Vagina (tissue), 2 donors: Measurements from ENCODE around the gene NAT8L.

Experiments used
- POLR2A ChIP-seq, 2 donors: fragments of 450-650 bp; IDR thresholded peaks; one replicate each; pipeline ENCODE4 v1.6.1; 2017; ENCODE audit warnings: antibody characterized with exemption in 2 of 2, mild to moderate bottlenecking in 2 of 2, moderate library complexity in 2 of 2
- TF ChIP-seq, protein P1 (sequence below), 3 experiments: fragments of 450-650 bp in 2 of 3; fragments of 200-600 bp in 1 of 3; sonication (generic) in 1 of 3; IDR thresholded peaks; one replicate each; pipeline ENCODE4 v1.5.1; 2017 to 2019; ENCODE audit warnings: antibody characterized with exemption in 3 of 3, mild to moderate bottlenecking in 2 of 3, moderate library complexity in 2 of 3

DNA sequence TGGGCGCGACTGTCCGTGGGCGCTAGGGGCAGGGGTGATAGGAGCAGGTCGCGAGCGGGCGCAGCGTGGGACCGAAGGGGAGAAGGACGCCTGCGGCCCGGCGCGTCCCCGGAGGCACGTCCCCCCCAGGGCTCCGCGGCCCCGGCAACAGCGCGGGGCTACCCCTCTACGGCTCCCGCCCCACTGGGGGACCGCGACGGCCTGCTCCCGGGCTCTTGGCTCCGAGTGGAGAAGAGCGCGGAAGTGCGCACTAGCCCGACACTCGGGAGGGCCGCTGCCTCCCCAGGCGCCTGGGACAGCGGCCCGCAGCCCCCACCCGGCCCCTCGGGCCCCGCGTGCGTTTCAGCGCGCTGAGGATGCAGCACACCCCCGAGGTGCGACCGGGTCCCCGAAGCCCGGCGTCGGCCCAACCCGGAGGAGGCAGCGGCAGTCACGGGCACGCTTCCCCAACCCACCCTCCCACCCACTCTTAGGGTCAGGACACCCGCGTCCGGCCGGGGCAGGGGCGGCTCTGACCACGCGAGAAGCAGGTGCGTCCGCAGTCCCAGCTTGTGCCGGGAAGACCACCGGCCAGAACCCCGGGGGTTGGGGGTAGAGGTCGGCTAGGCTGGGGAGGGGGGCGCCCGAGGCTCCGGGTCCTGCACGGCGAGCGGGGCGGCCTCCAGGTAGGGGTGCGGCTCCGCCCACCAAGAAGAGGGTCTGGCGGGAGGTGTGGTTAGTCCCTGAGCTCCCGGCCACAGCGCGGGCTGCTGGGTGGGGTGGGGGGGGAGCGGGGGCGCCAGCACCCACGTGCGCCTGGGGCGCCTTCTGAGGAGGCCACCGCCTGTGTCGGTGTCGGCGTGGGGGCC lies 18.5 kb upstream of the NAT8L start:
- TF ChIP-seq, protein P1, sequence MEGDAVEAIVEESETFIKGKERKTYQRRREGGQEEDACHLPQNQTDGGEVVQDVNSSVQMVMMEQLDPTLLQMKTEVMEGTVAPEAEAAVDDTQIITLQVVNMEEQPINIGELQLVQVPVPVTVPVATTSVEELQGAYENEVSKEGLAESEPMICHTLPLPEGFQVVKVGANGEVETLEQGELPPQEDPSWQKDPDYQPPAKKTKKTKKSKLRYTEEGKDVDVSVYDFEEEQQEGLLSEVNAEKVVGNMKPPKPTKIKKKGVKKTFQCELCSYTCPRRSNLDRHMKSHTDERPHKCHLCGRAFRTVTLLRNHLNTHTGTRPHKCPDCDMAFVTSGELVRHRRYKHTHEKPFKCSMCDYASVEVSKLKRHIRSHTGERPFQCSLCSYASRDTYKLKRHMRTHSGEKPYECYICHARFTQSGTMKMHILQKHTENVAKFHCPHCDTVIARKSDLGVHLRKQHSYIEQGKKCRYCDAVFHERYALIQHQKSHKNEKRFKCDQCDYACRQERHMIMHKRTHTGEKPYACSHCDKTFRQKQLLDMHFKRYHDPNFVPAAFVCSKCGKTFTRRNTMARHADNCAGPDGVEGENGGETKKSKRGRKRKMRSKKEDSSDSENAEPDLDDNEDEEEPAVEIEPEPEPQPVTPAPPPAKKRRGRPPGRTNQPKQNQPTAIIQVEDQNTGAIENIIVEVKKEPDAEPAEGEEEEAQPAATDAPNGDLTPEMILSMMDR (IDR thresholded peaks at IDR 0.05), result no peak
- no peak for TF ChIP-seq POLR2A (IDR thresholded peaks at IDR 0.05)
